ENCODE results near the gene KRTAP5-11. TPM values are rescaled to one million over a fixed set of nuclear protein-coding genes. Genes with fewer than 3 reads are reported as not detected.
"Not testable (repeated sequence)": the region's sequence is repeated elsewhere in the genome, so short reads cannot be mapped to it uniquely, and the experiment has no call there.

The KRTAP5-11 gene, protein sequence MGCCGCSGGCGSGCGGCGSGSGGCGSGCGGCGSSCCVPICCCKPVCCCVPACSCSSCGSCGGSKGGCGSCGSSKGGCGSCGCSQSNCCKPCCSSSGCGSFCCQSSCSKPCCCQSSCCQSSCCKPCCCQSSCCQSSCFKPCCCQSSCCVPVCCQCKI
- total RNA-seq = not detected in 2 replicates
- long read RNA-seq = 0 reads

DNA sequence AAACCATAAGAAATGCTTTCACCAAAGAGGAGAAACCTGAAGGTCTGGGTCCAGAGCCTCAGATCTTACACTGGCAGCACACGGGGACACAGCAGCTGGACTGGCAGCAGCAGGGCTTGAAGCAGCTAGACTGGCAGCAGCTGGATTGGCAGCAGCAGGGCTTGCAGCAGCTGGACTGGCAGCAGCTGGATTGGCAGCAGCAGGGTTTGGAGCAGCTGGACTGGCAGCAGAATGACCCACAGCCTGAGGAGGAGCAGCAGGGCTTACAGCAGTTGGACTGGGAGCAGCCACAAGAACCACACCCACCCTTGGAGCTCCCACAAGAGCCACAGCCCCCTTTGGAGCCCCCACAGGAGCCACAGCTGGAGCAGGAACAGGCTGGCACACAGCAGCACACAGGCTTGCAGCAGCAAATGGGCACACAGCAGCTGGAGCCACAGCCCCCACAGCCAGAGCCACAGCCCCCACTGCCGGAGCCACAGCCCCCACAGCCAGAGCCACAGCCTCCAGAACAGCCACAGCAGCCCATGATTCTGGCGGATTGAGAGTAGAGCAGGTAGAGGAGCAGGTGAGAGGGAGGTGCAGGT lies at the start of gene KRTAP5-11:
KRTAP5-11 (minus strand) TSS at position 567 of the 587 bp plus-strand sequence; CDS start at position 529, 38 bp downstream.
- H3K27ac Mint-ChIP-seq (ENCODE audit: unreplicated experiment) = no peak within 1 kb of the TSS
- H3K9me3 Mint-ChIP-seq (ENCODE audit: unreplicated experiment) = no peaks in the 10 kb centered on the region
- H3K4me1 Mint-ChIP-seq (ENCODE audit: unreplicated experiment) = no peaks in the 10 kb centered on the region
- no peak for DNase-seq (ENCODE audit: extremely low spot score, unreplicated experiment)
- no peak within 1 kb of the TSS for H3K4me3 Mint-ChIP-seq (ENCODE audit: unreplicated experiment)
- H3K27me3 Mint-ChIP-seq (ENCODE audit: unreplicated experiment) = peaks cover 28% of the 10 kb centered on the region
- H3K36me3 Mint-ChIP-seq (ENCODE audit: unreplicated experiment) = no peaks in the 10 kb centered on the region
- TF ChIP-seq, protein P1, sequence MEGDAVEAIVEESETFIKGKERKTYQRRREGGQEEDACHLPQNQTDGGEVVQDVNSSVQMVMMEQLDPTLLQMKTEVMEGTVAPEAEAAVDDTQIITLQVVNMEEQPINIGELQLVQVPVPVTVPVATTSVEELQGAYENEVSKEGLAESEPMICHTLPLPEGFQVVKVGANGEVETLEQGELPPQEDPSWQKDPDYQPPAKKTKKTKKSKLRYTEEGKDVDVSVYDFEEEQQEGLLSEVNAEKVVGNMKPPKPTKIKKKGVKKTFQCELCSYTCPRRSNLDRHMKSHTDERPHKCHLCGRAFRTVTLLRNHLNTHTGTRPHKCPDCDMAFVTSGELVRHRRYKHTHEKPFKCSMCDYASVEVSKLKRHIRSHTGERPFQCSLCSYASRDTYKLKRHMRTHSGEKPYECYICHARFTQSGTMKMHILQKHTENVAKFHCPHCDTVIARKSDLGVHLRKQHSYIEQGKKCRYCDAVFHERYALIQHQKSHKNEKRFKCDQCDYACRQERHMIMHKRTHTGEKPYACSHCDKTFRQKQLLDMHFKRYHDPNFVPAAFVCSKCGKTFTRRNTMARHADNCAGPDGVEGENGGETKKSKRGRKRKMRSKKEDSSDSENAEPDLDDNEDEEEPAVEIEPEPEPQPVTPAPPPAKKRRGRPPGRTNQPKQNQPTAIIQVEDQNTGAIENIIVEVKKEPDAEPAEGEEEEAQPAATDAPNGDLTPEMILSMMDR (IDR thresholded peaks at IDR 0.05) = no peak

DNA sequence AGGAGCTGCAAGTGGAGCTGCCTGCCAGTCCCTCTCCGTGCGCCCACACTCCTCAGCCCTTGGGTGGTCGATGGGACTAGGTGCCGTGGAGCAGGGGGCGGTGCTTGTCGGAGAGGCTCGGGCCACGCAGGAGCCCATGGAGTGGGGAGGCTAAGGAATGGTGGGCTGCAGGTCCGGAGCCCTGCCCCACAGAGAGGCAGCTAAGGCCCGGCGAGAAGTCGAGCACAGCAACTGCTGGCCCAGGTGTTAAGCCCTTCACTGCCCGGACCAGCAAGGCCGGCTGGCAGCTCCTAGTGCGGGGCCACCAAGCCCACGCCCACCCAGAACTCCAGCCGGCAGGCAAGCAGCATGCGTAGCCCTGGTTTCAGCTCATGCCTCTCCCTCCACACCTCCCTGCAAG lies 48.9 kb upstream of the KRTAP5-11 start:
- DNase-seq (ENCODE audit: extremely low spot score, unreplicated experiment); H3K4me3 Mint-ChIP-seq (ENCODE audit: unreplicated experiment); H3K36me3 Mint-ChIP-seq (ENCODE audit: unreplicated experiment); H3K9me3 Mint-ChIP-seq (ENCODE audit: unreplicated experiment); H3K27ac Mint-ChIP-seq (ENCODE audit: unreplicated experiment); H3K4me1 Mint-ChIP-seq (ENCODE audit: unreplicated experiment): not testable (repeated sequence)
- H3K27me3 Mint-ChIP-seq (ENCODE audit: unreplicated experiment) = peaks cover 16% of the 10 kb centered on the region

DNA sequence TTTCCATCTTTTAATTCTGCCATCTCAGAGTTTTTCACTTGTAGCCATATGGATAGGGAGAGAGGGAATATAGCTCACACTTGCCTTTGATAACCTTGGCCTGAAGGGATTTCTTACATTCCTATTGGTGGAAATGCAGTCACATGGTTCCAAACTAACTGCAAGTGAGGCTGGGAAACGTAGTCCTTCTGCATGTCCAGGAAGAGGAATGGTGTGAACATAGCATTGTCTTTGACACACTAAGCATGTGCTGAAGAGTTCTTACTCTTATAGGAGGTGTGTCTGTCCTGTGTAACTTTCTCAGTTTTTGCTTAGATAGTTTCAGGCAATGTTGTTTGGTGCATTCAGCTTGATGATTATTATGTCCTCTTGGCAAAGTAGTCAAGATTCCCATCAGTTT lies 47.4 kb upstream of the KRTAP5-11 start:
- not testable (repeated sequence) for H3K4me3 Mint-ChIP-seq (ENCODE audit: unreplicated experiment); H3K4me1 Mint-ChIP-seq (ENCODE audit: unreplicated experiment); H3K36me3 Mint-ChIP-seq (ENCODE audit: unreplicated experiment); H3K27me3 Mint-ChIP-seq (ENCODE audit: unreplicated experiment); H3K27ac Mint-ChIP-seq (ENCODE audit: unreplicated experiment); DNase-seq (ENCODE audit: extremely low spot score, unreplicated experiment); H3K9me3 Mint-ChIP-seq (ENCODE audit: unreplicated experiment)

DNA sequence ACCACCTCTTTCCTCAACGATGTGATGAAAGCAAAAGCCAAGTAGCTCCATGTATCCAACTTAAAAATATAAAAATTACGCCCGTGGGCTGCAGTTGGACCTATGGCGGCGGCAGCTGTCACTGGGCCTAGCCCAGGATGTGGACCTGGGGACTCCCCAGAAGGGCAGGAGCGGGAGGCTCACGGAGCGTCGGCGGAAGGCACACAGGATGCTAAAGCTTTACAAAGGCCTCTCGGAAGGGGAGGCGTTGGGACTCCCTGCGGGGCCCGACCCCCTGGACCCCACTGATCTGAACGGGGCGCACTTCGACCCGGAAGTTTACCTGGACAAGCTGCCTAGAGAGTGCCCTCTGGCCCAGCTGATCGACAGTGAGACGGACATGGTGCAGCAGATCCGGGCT lies 46.3 kb upstream of the KRTAP5-11 start:
- not testable (repeated sequence) for H3K4me1 Mint-ChIP-seq (ENCODE audit: unreplicated experiment); H3K36me3 Mint-ChIP-seq (ENCODE audit: unreplicated experiment); H3K27me3 Mint-ChIP-seq (ENCODE audit: unreplicated experiment); H3K27ac Mint-ChIP-seq (ENCODE audit: unreplicated experiment); H3K4me3 Mint-ChIP-seq (ENCODE audit: unreplicated experiment); DNase-seq (ENCODE audit: extremely low spot score, unreplicated experiment); H3K9me3 Mint-ChIP-seq (ENCODE audit: unreplicated experiment)

DNA sequence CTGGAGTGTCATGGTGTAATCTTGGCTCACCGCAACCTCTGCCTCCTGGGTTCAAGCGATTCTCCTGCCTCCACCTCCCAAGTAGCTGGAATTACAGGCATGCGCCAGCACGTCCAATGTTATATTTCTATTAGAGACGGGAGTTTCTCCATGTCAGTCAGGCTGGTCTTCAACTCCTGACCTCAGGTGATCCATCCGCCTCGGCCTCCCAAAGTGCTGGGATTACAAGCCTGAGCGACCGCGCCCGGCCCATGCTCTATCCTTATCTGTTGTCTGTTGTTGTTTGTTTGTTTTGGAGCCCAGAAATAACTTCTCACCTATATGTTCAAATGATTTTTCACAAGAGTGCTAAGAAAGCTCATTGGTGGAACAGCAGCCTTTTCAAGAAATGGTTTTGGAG lies 40.6 kb upstream of the KRTAP5-11 start:
- not testable (repeated sequence) for H3K36me3 Mint-ChIP-seq (ENCODE audit: unreplicated experiment); H3K27me3 Mint-ChIP-seq (ENCODE audit: unreplicated experiment); H3K4me1 Mint-ChIP-seq (ENCODE audit: unreplicated experiment); H3K4me3 Mint-ChIP-seq (ENCODE audit: unreplicated experiment); H3K27ac Mint-ChIP-seq (ENCODE audit: unreplicated experiment); H3K9me3 Mint-ChIP-seq (ENCODE audit: unreplicated experiment); DNase-seq (ENCODE audit: extremely low spot score, unreplicated experiment)

- not testable (repeated sequence) for DNase-seq (ENCODE audit: extremely low spot score, unreplicated experiment); H3K27ac Mint-ChIP-seq (ENCODE audit: unreplicated experiment); H3K4me1 Mint-ChIP-seq (ENCODE audit: unreplicated experiment); H3K36me3 Mint-ChIP-seq (ENCODE audit: unreplicated experiment); H3K4me3 Mint-ChIP-seq (ENCODE audit: unreplicated experiment); H3K27me3 Mint-ChIP-seq (ENCODE audit: unreplicated experiment); H3K9me3 Mint-ChIP-seq (ENCODE audit: unreplicated experiment)
Measured at GRCh38 chr11:71622561-71622960, 39.9 kb upstream of the KRTAP5-11 start.

DNA sequence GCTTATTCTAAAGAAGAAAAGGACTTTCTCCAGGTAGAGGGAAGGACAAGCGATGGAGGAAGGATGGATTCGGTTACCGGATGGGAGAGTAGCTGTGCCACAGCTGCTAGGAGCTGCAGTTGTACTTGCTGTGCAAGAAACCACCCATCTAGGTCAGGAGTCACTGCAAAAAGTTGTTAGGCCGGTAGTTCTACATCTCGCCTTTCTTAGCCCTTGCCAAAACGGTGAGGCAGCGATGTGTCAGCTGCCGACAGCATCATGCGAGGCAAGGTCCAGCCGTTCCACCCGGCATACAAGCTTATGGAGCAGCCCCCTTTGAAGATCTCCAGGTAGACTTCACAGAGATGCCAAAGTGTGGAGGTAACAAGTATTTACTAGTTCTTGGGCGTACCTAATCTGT lies 32.3 kb upstream of the KRTAP5-11 start:
- H3K4me1 Mint-ChIP-seq (ENCODE audit: unreplicated experiment); H3K9me3 Mint-ChIP-seq (ENCODE audit: unreplicated experiment); DNase-seq (ENCODE audit: extremely low spot score, unreplicated experiment); H3K27ac Mint-ChIP-seq (ENCODE audit: unreplicated experiment); H3K4me3 Mint-ChIP-seq (ENCODE audit: unreplicated experiment); H3K36me3 Mint-ChIP-seq (ENCODE audit: unreplicated experiment); H3K27me3 Mint-ChIP-seq (ENCODE audit: unreplicated experiment): not testable (repeated sequence)

DNA sequence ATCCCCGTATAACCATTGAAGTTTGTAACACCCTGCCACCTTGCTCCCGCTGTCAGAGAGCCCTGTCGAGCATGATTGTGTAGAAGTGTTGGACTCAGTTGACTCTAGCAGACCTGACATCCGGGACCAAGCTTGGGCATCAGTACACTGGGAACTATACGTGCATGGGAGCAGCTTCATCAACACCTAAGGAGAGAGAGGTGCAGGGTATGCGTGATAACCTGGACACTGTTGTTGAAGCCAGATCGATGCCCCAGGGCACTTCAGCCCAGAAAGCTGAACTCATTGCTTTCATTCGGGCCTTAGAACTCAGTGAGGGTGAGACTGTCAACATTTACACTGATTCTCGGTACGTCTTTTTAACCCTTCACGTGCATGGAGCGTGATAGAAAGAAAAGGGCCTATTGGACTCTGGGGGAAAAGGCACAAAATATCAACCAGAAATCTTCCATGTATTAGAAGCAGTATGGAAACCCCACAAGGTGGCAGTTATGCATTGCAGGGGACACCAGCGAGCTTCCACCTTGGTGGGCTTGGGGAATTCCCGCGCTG lies 31.8 kb upstream of the KRTAP5-11 start:
- H3K27me3 Mint-ChIP-seq (ENCODE audit: unreplicated experiment); H3K9me3 Mint-ChIP-seq (ENCODE audit: unreplicated experiment); H3K27ac Mint-ChIP-seq (ENCODE audit: unreplicated experiment); H3K4me1 Mint-ChIP-seq (ENCODE audit: unreplicated experiment); H3K36me3 Mint-ChIP-seq (ENCODE audit: unreplicated experiment); H3K4me3 Mint-ChIP-seq (ENCODE audit: unreplicated experiment); DNase-seq (ENCODE audit: extremely low spot score, unreplicated experiment): not testable (repeated sequence)

DNA sequence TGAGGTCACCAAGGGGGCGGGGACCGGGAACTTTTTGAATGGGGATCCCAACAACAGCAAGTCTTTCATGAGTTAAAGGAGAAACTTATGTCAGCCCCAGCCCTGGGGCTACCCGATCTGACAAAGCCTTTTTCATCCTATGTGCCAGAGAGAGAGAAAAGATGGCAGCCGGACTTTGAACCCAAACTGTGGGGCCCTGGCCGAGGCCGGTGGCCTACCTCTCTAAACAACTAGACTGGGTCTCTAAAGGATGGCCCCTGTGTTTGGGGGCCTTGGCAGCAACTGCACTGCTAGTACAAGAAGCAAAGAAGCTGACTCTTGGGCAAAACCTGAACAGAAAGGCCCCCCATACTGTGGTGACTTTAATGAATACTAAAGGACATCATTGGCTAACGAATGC lies 31.3 kb upstream of the KRTAP5-11 start:
- H3K9me3 Mint-ChIP-seq (ENCODE audit: unreplicated experiment); DNase-seq (ENCODE audit: extremely low spot score, unreplicated experiment); H3K4me3 Mint-ChIP-seq (ENCODE audit: unreplicated experiment); H3K27ac Mint-ChIP-seq (ENCODE audit: unreplicated experiment); H3K4me1 Mint-ChIP-seq (ENCODE audit: unreplicated experiment); H3K36me3 Mint-ChIP-seq (ENCODE audit: unreplicated experiment): not testable (repeated sequence)
- H3K27me3 Mint-ChIP-seq (ENCODE audit: unreplicated experiment) = peaks cover 11% of the 10 kb centered on the region

GRCh38 chr11:71611218-71611910 lies 28.7 kb upstream of the KRTAP5-11 start:
- H3K36me3 Mint-ChIP-seq (ENCODE audit: unreplicated experiment); H3K4me1 Mint-ChIP-seq (ENCODE audit: unreplicated experiment); H3K4me3 Mint-ChIP-seq (ENCODE audit: unreplicated experiment); H3K9me3 Mint-ChIP-seq (ENCODE audit: unreplicated experiment); H3K27ac Mint-ChIP-seq (ENCODE audit: unreplicated experiment); DNase-seq (ENCODE audit: extremely low spot score, unreplicated experiment): not testable (repeated sequence)
- peaks cover 25% of the 10 kb centered on the region for H3K27me3 Mint-ChIP-seq (ENCODE audit: unreplicated experiment)

- H3K27ac Mint-ChIP-seq (ENCODE audit: unreplicated experiment); H3K9me3 Mint-ChIP-seq (ENCODE audit: unreplicated experiment); H3K4me1 Mint-ChIP-seq (ENCODE audit: unreplicated experiment); DNase-seq (ENCODE audit: extremely low spot score, unreplicated experiment); H3K36me3 Mint-ChIP-seq (ENCODE audit: unreplicated experiment); H3K4me3 Mint-ChIP-seq (ENCODE audit: unreplicated experiment): not testable (repeated sequence)
- H3K27me3 Mint-ChIP-seq (ENCODE audit: unreplicated experiment) = peaks cover 33% of the 10 kb centered on the region
Measured at GRCh38 chr11:71608272-71608671, 25.6 kb upstream of the KRTAP5-11 start.
